Measurements from ENCODE around the gene PLPP1.

PLPP1 gene

GRCh38 chr5:55456216-55456895 is 78.4 kb downstream of the PLPP1 start:
- TF ChIP-seq, protein P1, sequence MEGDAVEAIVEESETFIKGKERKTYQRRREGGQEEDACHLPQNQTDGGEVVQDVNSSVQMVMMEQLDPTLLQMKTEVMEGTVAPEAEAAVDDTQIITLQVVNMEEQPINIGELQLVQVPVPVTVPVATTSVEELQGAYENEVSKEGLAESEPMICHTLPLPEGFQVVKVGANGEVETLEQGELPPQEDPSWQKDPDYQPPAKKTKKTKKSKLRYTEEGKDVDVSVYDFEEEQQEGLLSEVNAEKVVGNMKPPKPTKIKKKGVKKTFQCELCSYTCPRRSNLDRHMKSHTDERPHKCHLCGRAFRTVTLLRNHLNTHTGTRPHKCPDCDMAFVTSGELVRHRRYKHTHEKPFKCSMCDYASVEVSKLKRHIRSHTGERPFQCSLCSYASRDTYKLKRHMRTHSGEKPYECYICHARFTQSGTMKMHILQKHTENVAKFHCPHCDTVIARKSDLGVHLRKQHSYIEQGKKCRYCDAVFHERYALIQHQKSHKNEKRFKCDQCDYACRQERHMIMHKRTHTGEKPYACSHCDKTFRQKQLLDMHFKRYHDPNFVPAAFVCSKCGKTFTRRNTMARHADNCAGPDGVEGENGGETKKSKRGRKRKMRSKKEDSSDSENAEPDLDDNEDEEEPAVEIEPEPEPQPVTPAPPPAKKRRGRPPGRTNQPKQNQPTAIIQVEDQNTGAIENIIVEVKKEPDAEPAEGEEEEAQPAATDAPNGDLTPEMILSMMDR (IDR thresholded peaks at IDR 0.05; ENCODE audit: insufficient read depth, low read depth, low read length, missing control alignments): no peak
- DNase-seq (ENCODE audit: low read depth): no peak
- H3K4me3 ChIP-seq (ENCODE audit: low read depth, low read length): no peak overlapping the region

DNA sequence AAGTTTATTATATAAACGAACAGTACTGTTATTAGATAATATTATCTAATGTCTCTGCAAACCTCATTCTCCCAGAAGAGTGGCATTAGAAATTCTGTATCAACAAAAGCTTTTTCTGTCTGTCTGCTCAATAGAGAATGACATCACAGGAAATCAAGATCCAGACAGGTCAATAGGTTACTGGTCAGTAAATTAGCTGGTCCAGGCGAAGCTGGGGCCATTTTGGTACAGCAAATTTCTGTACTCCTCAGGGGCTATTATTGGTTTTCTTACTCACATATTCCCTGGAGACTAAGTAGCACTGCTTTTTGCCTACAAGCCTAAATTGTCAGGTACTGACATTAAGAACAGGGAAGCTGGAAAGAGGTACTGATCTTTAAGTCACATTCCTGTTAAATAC is 80.5 kb downstream of the PLPP1 start:
- TF ChIP-seq, protein P1 (IDR thresholded peaks at IDR 0.05; ENCODE audit: insufficient read depth, low read depth, low read length, missing control alignments): no peak
- no peak overlapping the region for H3K4me3 ChIP-seq (ENCODE audit: low read depth, low read length)
- no peak for DNase-seq (ENCODE audit: low read depth)

GRCh38 chr5:55453211-55453610 is 81.6 kb downstream of the PLPP1 start:
- H3K4me3 ChIP-seq (ENCODE audit: low read depth, low read length): no peak overlapping the region
- TF ChIP-seq, protein P1 (IDR thresholded peaks at IDR 0.05; ENCODE audit: insufficient read depth, low read depth, low read length, missing control alignments): no peak
- DNase-seq (ENCODE audit: low read depth): no peak

GRCh38 chr5:55451976-55452375 is 82.8 kb downstream of the PLPP1 start:
- DNase-seq (ENCODE audit: low read depth): no peak
- no peak overlapping the region for H3K4me3 ChIP-seq (ENCODE audit: low read depth, low read length)
- TF ChIP-seq, protein P1 (IDR thresholded peaks at IDR 0.05; ENCODE audit: insufficient read depth, low read depth, low read length, missing control alignments): no peak

GRCh38 chr5:55450050-55450765 is 84.6 kb downstream of the PLPP1 start:
- no peak overlapping the region for H3K4me3 ChIP-seq (ENCODE audit: low read depth, low read length)
- DNase-seq (ENCODE audit: low read depth): no peak
- TF ChIP-seq, protein P1 (IDR thresholded peaks at IDR 0.05; ENCODE audit: insufficient read depth, low read depth, low read length, missing control alignments): no peak

GRCh38 chr5:55446640-55447351 is 88.0 kb downstream of the PLPP1 start:
- no peak for DNase-seq (ENCODE audit: low read depth)
- TF ChIP-seq, protein P1 (IDR thresholded peaks at IDR 0.05; ENCODE audit: insufficient read depth, low read depth, low read length, missing control alignments): no peak
- no peak overlapping the region for H3K4me3 ChIP-seq (ENCODE audit: low read depth, low read length)
